OCI-LY7 (cell line): Measurements from ENCODE around the gene STK35. TPM values are rescaled to one million over a fixed set of nuclear protein-coding genes. Genes with fewer than 3 reads are reported as not detected.

Experiments used
- BruUV-seq: library from RNA; stranded (reverse); fragments of 400-500 nt; replicated peaks from 2 replicates; lab custom pipeline; 2021; lab: Mats Ljungman, UMichigan
- CTCF ChIA-PET: fragments of 300-600 bp; sonication (Branson Sonifier 250); formaldehyde crosslinking; loops from one replicate; lab custom pipeline; 2022; ENCODE audit warnings: antibody characterized with exemption; ENCODE audit not compliant: unreplicated experiment; lab: Charles Lee
- POLR2A ChIA-PET: fragments of 300-600 bp; sonication (Branson Sonifier 250); formaldehyde crosslinking; loops from one replicate; lab custom pipeline; 2022; ENCODE audit warnings: antibody characterized with exemption; lab: Charles Lee
- DNase-seq: peaks from one replicate; pipeline ENCODE4 v3.0.0-alpha.2; 2015; ENCODE audit warnings: low spot score
- H2AFZ ChIP-seq: fragments of 200-600 bp; sonication (generic), shearing (Covaris generic); 2 replicates; pipeline ENCODE4 v1.6.1; 2014; ENCODE audit warnings: mild to moderate bottlenecking, antibody characterized with exemption, low read length, moderate library complexity
- H3K27ac ChIP-seq: fragments of 200-600 bp; sonication (generic); 2 replicates; pipeline ENCODE4 v1.5.1; 2014; ENCODE audit warnings: mixed run types, low read depth, mild to moderate bottlenecking, moderate library complexity, low read length, inconsistent platforms; ENCODE audit not compliant: poor library complexity, severe bottlenecking
- H3K36me3 ChIP-seq: fragments of 200-600 bp; sonication (generic); 2 replicates; pipeline ENCODE4 v1.6.1; 2014; ENCODE audit warnings: mild to moderate bottlenecking, antibody characterized with exemption, low read length, moderate library complexity, mixed read lengths; ENCODE audit not compliant: insufficient read depth
- H3K4me1 ChIP-seq: fragments of 200-600 bp; sonication (generic); 2 replicates; pipeline ENCODE4 v1.5.1; 2014; ENCODE audit warnings: mild to moderate bottlenecking, low read length; ENCODE audit not compliant: insufficient read depth, poor library complexity, severe bottlenecking
- H3K4me2 ChIP-seq: fragments of 200-600 bp; sonication (generic); 2 replicates; pipeline ENCODE4 v1.6.1; 2014; ENCODE audit warnings: mild to moderate bottlenecking, low read length
- H3K4me3 ChIP-seq: fragments of 200-600 bp; sonication (generic); 2 replicates; pipeline ENCODE4 v1.5.1; 2014; ENCODE audit warnings: mild to moderate bottlenecking, low read depth, low read length; ENCODE audit not compliant: poor library complexity, severe bottlenecking
- H3K79me2 ChIP-seq: fragments of 200-600 bp; sonication (generic); 2 replicates; pipeline ENCODE4 v1.6.1; 2016; ENCODE audit warnings: low read depth, mild to moderate bottlenecking, low read length, moderate library complexity, mixed read lengths; ENCODE audit not compliant: insufficient read depth
- H3K9me2 ChIP-seq: fragments of 200-600 bp; sonication (generic); 2 replicates; pipeline ENCODE4 v1.6.1; 2016; ENCODE audit warnings: mild to moderate bottlenecking, low read length, mixed read lengths; ENCODE audit not compliant: insufficient read depth
- H3K9me3 ChIP-seq: fragments of 200-600 bp; sonication (generic); 2 replicates; pipeline ENCODE4 v1.6.1; 2014; ENCODE audit warnings: mild to moderate bottlenecking, mixed run types, low read length, mixed read lengths
- H4K20me1 ChIP-seq: fragments of 200-600 bp; sonication (generic); 2 replicates; pipeline ENCODE4 v1.6.1; 2014; ENCODE audit warnings: mild to moderate bottlenecking, antibody characterized with exemption, low read length, moderate library complexity, mixed read lengths; ENCODE audit not compliant: insufficient read depth
- EZH2phosphoT487 ChIP-seq: fragments of 200-600 bp; sonication (generic); IDR thresholded peaks from 2 replicates; pipeline ENCODE4 v1.6.1; 2018; ENCODE audit warnings: low read depth, borderline replicate concordance, mild to moderate bottlenecking, mixed run types, antibody characterized with exemption, low read length, moderate library complexity, mixed read lengths
- intact Hi-C: fragments of 100-400 bp; cut with micrococcal nuclease; formaldehyde crosslinking; loops from one replicate; pipeline ENCODE4 v1.10.0; 2022; ENCODE audit not compliant: unreplicated experiment
- total RNA-seq, 2 experiments: library from RNA; depleted of rRNA in 1 of 2; stranded (reverse); fragments of >200 nt in 1 of 2; shearing (Covaris generic) in 1 of 2; gene quantifications; 2 replicates each; pipeline ENCODE4 v1.2.3, GENCODE V29; 2014 to 2022
- TF ChIP-seq, protein P1 (sequence below): fragments of 200-600 bp; sonication (generic); conservative IDR thresholded peaks from 2 replicates; pipeline ENCODE4 v1.5.1; 2014; ENCODE audit warnings: mild to moderate bottlenecking, antibody characterized with exemption, low read length, moderate library complexity, mixed read lengths

Gene STK35
- total RNA-seq, 2 experiments from 2014 or later = 21.4 to 22.3 TPM

DNA sequence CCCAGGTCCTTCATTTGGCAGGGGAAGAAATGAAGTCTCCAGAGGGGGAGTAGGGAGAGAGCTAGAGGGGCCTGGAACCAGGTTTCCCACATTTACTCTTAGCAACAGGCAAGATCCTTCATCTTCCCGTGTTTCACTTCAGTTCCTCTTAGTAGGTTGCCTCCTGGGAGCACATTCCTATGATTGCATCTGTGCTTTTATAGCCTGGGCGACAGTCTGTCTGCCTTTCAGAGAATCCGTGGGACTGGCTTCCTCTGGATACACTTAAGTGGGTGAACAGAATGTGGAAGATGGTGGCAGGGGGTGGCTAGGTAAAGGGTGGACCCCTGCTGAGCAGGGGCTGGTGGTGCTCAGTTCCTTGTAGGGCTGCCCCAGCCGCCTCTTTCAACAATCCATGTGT lies 33.4 kb downstream of the STK35 start:
- Histone ChIP-seq H3K9me3 (no peaks in the 10 kb centered on the region), H4K20me1 (peaks cover 9% of the 10 kb centered on the region; the same call in 1 of the 2 replicates), H3K4me2 (no peak overlapping the region), H3K36me3 (peaks cover 14% of the 10 kb centered on the region; the same call in 1 of the 2 replicates), H2AFZ (no peak overlapping the region), H3K9me2 (no peaks in the 10 kb centered on the region), H3K27ac (no peak overlapping the region), H3K4me1 (no peaks in the 10 kb centered on the region), H3K79me2 (peaks cover 10% of the 10 kb centered on the region; the same call in 1 of the 2 replicates), H3K4me3 (no peak overlapping the region)
- intact Hi-C loops = no loop called here
- CTCF ChIA-PET = no interaction called here
- DNase-seq = no peak
- BruUV-seq = no TSS peak
- POLR2A ChIA-PET = no interaction called here
- TF ChIP-seq, protein P1, sequence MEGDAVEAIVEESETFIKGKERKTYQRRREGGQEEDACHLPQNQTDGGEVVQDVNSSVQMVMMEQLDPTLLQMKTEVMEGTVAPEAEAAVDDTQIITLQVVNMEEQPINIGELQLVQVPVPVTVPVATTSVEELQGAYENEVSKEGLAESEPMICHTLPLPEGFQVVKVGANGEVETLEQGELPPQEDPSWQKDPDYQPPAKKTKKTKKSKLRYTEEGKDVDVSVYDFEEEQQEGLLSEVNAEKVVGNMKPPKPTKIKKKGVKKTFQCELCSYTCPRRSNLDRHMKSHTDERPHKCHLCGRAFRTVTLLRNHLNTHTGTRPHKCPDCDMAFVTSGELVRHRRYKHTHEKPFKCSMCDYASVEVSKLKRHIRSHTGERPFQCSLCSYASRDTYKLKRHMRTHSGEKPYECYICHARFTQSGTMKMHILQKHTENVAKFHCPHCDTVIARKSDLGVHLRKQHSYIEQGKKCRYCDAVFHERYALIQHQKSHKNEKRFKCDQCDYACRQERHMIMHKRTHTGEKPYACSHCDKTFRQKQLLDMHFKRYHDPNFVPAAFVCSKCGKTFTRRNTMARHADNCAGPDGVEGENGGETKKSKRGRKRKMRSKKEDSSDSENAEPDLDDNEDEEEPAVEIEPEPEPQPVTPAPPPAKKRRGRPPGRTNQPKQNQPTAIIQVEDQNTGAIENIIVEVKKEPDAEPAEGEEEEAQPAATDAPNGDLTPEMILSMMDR = no peak
- TF ChIP-seq EZH2phosphoT487 = no peak

DNA sequence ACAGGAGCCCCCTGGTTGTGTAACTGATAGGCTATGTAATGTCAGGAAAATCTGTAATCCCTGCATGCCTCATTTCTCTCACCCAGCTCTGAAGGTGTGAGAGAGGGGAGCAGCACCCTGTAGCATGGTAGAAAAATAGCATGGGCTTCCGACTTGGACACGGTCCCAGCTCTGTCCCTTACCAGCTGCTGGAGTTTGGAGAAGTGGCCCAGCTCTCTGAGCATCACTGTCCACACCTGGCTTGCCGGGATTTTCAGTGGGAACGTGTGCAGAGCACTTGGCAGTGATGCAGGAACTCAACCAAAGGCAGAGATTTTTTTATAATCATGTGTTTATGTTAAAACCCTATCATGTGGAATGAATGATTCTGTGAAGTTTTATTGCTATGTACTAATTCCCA lies 34.6 kb downstream of the STK35 start:
- Histone ChIP-seq H3K9me2 (no peaks in the 10 kb centered on the region), H3K27ac (no peak overlapping the region), H3K79me2 (peaks cover 8% of the 10 kb centered on the region; the same call in 1 of the 2 replicates), H2AFZ (no peak overlapping the region), H4K20me1 (0 out of 2 replicates have a peak, but pooled peaks cover 6% of the 10 kb centered on the region), H3K36me3 (peaks cover 14% of the 10 kb centered on the region; the same call in 1 of the 2 replicates), H3K4me3 (no peak overlapping the region), H3K4me1 (no peaks in the 10 kb centered on the region), H3K4me2 (no peak overlapping the region), H3K9me3 (no peaks in the 10 kb centered on the region)
- TF ChIP-seq EZH2phosphoT487 = no peak
- TF ChIP-seq, protein P1 = no peak
- CTCF ChIA-PET = interaction anchor here (0.5 to 0.9 kb wide), 2 partner anchors 43 to 151 kb away, joined by 3 read pairs; no protein-coding TSS in a partner anchor
- POLR2A ChIA-PET = interaction anchor here (1.3 kb wide), 1 partner anchor 34 kb away, joined by 3 read pairs; the partner anchor contains the start of gene STK35
- no TSS peak for BruUV-seq
- intact Hi-C loops = no loop called here
- no peak for DNase-seq

DNA sequence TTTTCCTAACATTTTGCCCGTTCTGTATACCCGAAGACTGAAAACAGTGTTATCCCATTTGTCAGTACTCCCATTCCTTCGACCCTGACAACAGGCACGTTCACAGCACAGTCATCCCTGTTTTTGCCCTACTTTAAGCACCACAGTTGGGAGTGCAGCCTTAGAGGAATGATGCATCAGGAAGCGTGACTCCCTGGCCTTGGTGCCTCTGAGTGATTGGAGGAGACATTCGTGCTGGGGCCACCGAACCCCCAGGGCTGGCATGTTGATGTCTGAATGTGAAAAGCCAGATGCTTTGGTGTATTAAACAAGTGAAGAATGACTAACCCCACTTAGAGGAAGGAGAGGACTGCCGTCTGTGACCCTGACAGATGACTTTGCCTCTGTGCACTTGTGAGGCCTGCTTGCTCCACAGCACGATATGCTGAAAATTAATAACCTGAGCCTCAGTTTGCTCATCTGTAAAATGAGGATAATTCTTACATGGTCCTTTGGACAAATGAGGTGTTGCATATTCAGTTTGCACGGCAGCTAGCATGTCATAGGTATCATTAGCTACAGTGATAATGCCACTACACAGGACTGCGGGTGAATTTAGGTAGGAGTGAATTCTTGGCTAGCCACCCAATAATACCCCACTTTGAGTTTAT lies 36.0 kb downstream of the STK35 start:
- ChIA-PET CTCF (no interaction called here), POLR2A (interaction anchor here (1.3 kb wide), 1 partner anchor 36 kb away, joined by 3 read pairs; the partner anchor contains the start of gene STK35)
- Histone ChIP-seq H3K9me3 (no peaks in the 10 kb centered on the region), H3K79me2 (no peaks in the 10 kb centered on the region), H2AFZ (no peak overlapping the region), H4K20me1 (0 out of 2 replicates have a peak, but pooled peaks cover 6% of the 10 kb centered on the region), H3K4me2 (no peak overlapping the region), H3K9me2 (no peaks in the 10 kb centered on the region), H3K4me3 (no peak overlapping the region), H3K36me3 (peaks cover 14% of the 10 kb centered on the region; the same call in 1 of the 2 replicates), H3K4me1 (no peaks in the 10 kb centered on the region), H3K27ac (no peak overlapping the region)
- intact Hi-C loops = no loop called here
- TF ChIP-seq, protein P1 = no peak
- no peak for TF ChIP-seq EZH2phosphoT487
- no peak for DNase-seq
- no TSS peak for BruUV-seq
